GM23248 (cell line): ENCODE measurements around the gene FNDC11. TPM values are rescaled to one million over a fixed set of nuclear protein-coding genes. Genes with fewer than 3 reads are reported as not detected.

Source experiments
- DNase-seq: peaks from one replicate; pipeline ENCODE4 v3.0.0-alpha.2; 2015
- H2AFZ ChIP-seq: fragments of 200-600 bp; sonication (generic); 2 replicates; pipeline ENCODE4 v1.6.1; 2016; ENCODE audit warnings: antibody characterized with exemption
- H3F3A ChIP-seq: fragments of 200-600 bp; sonication (generic); 2 replicates; pipeline ENCODE4 v1.6.1; 2016; ENCODE audit warnings: mild to moderate bottlenecking, antibody characterized with exemption, mixed run types; ENCODE audit not compliant: insufficient read depth
- H3K27ac ChIP-seq: fragments of 200-600 bp; sonication (generic); 2 replicates; pipeline ENCODE4 v1.5.1; 2016; ENCODE audit warnings: mild to moderate bottlenecking
- H3K27me3 ChIP-seq: fragments of 200-600 bp; sonication (generic); replicated peaks from 2 replicates; pipeline ENCODE4 v1.6.1; 2016; ENCODE audit warnings: mild to moderate bottlenecking; ENCODE audit not compliant: insufficient read depth
- H3K36me3 ChIP-seq: fragments of 200-600 bp; sonication (generic); 2 replicates; pipeline ENCODE4 v1.6.1; 2016; ENCODE audit warnings: low read depth, mild to moderate bottlenecking
- H3K4me1 ChIP-seq: fragments of 200-600 bp; sonication (generic); 2 replicates; pipeline ENCODE4 v1.6.1; 2016; ENCODE audit warnings: mild to moderate bottlenecking; ENCODE audit not compliant: insufficient read depth
- H3K4me2 ChIP-seq: fragments of 200-600 bp; sonication (generic); one replicate; pipeline ENCODE4 v1.6.1; 2016; ENCODE audit warnings: mild to moderate bottlenecking; ENCODE audit not compliant: unreplicated experiment
- H3K4me3 ChIP-seq: fragments of 200-600 bp; sonication (generic); 2 replicates; pipeline ENCODE4 v1.5.1; 2016; ENCODE audit warnings: mild to moderate bottlenecking
- H3K79me2 ChIP-seq: fragments of 200-600 bp; sonication (generic); 2 replicates; pipeline ENCODE4 v1.6.1; 2016; ENCODE audit warnings: mild to moderate bottlenecking; ENCODE audit not compliant: insufficient read depth
- H3K9ac ChIP-seq: fragments of 200-600 bp; sonication (generic); 2 replicates; pipeline ENCODE4 v1.6.1; 2016; ENCODE audit warnings: mild to moderate bottlenecking
- H3K9me2 ChIP-seq: fragments of 200-600 bp; sonication (generic); 2 replicates; pipeline ENCODE4 v1.6.1; 2016; ENCODE audit warnings: mixed run types, mild to moderate bottlenecking, moderate library complexity; ENCODE audit not compliant: insufficient read depth
- H3K9me3 ChIP-seq: fragments of 200-600 bp; sonication (generic); one replicate; pipeline ENCODE4 v1.6.1; 2017; ENCODE audit warnings: low read depth
- H4K20me1 ChIP-seq: fragments of 200-600 bp; sonication (generic); 2 replicates; pipeline ENCODE4 v1.6.0; 2016; ENCODE audit not compliant: insufficient read depth
- EZH2 ChIP-seq: fragments of 200-600 bp; sonication (generic); IDR thresholded peaks from 2 replicates; pipeline ENCODE4 v1.6.1; 2018; ENCODE audit warnings: antibody characterized with exemption, mild to moderate bottlenecking; ENCODE audit not compliant: insufficient read depth, poor library complexity, severe bottlenecking
- EZH2phosphoT487 ChIP-seq: fragments of 200-600 bp; sonication (generic); IDR thresholded peaks from 2 replicates; pipeline ENCODE4 v1.6.1; 2018; ENCODE audit warnings: antibody characterized with exemption, moderate library complexity, mild to moderate bottlenecking, low read depth; ENCODE audit not compliant: insufficient read depth
- WGBS, 2 experiments: methylation state at CpG; one replicate each; pipeline ENCODE4 v1.1.6; 2015 to 2017; ENCODE audit warnings: low lambda C conversion rate in 2 of 2, low coverage in 1 of 2; ENCODE audit errors: missing lambda C conversion rate in 2 of 2; 5-methylcytosine and 5-hydroxymethylcytosine counted together
- in situ Hi-C: fragments of 300-500 bp; cut with MboI; formaldehyde crosslinking; loops from 2 replicates; pipeline ENCODE4 v1.15.0; 2020
- polyA plus RNA-seq: library from polyadenylated mRNA; unstranded; fragments of >200 nt; fragmentation: Nextera tagmentation; extraction: Ambion mirVana; gene quantifications from 2 replicates; pipeline ENCODE4 v1.2.1, GENCODE V29; 2016
- total RNA-seq: library from RNA; depleted of rRNA; stranded (reverse); fragments of >200 nt; shearing (Covaris generic); gene quantifications from 2 replicates; pipeline ENCODE4 v1.2.3, GENCODE V29; 2014

The FNDC11 gene
- total and polyA plus RNA-seq, 2 experiments from 2014 or later, result 0.15 to 0.65 TPM

- no peaks in the 10 kb centered on the region for H4K20me1 ChIP-seq
- H2AFZ ChIP-seq, result no peak overlapping the region
- H3K9ac ChIP-seq, result no peak overlapping the region
- H3K79me2 ChIP-seq, result no peaks in the 10 kb centered on the region
- H3K36me3 ChIP-seq, result no peaks in the 10 kb centered on the region
- H3F3A ChIP-seq, result no peaks in the 10 kb centered on the region
- no peak overlapping the region for H3K27ac ChIP-seq
- no peak for DNase-seq
- WGBS, 2 experiments, result 94 to 95% methylated on average over 48 to 52 of the region's 55 CpGs
- H3K27me3 ChIP-seq, result no peaks in the 10 kb centered on the region
- H3K4me3 ChIP-seq, result no peak overlapping the region
- in situ Hi-C loops, result no loop called here
- H3K4me2 ChIP-seq, result no peak overlapping the region
- H3K9me3 ChIP-seq, result no peaks in the 10 kb centered on the region
- TF ChIP-seq EZH2phosphoT487 (no peak), EZH2 (no peak)
- H3K4me1 ChIP-seq, result no peaks in the 10 kb centered on the region
- H3K9me2 ChIP-seq, result no peaks in the 10 kb centered on the region
Measured at GRCh38 chr20:63563225-63563935, 9.4 kb downstream of the FNDC11 start.

- Histone ChIP-seq H3K9me3 (no peaks in the 10 kb centered on the region), H3K36me3 (no peaks in the 10 kb centered on the region), H3K27ac (no peak overlapping the region), H3K4me2 (no peak overlapping the region), H3K79me2 (no peaks in the 10 kb centered on the region), H3K9me2 (no peaks in the 10 kb centered on the region), H2AFZ (no peak overlapping the region), H4K20me1 (no peaks in the 10 kb centered on the region), H3F3A (no peaks in the 10 kb centered on the region), H3K4me3 (no peak overlapping the region), H3K4me1 (no peaks in the 10 kb centered on the region), H3K9ac (no peak overlapping the region), H3K27me3 (no peaks in the 10 kb centered on the region)
- no peak for TF ChIP-seq EZH2phosphoT487
- TF ChIP-seq EZH2, result no peak
- in situ Hi-C loops, result no loop called here
- DNase-seq, result no peak
- WGBS, 2 experiments, result 92 to 95% methylated on average over 56 to 61 of the region's 62 CpGs
Measured at GRCh38 chr20:63564036-63564810, 10.3 kb downstream of the FNDC11 start.

DNA sequence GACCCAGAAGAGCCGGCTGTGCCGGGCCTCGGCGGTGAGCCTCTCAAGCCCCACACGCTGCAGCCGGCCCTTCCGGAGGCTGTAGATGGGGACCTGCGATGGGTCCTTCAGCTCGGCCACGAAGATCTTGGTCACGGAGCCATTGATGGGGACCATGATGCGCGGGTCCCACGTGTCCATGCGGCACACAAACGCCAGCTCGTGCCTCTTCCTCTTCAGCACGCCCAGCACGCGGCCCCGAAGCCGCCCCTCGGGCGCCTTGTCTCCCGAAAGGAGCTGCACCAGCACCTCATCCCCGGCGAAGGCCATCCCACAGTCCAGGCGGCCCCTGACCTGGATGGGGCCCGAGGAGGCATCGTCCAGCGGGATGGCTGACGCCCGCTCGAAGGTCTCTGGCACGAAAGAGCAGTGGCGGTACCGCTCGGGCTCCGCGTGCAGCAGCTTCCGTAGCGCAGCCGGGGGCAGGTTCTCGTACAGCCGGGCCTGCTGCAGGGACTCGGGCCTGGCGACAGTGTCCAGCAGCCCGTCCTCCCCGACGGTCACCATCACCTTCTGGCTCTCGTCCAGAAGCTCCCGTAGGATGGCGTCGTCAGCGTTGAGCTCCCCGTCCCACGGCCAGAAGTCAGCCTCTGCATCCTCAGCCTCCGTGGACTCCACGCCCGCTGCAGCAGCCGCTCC, 11.2 kb downstream of the FNDC11 start:
- Histone ChIP-seq H3K4me2 (no peak overlapping the region), H3K9me3 (no peaks in the 10 kb centered on the region), H3K4me3 (no peak overlapping the region), H3K4me1 (no peaks in the 10 kb centered on the region), H3K27me3 (no peaks in the 10 kb centered on the region), H3K9ac (no peak overlapping the region), H2AFZ (no peak overlapping the region), H3F3A (no peaks in the 10 kb centered on the region), H3K79me2 (no peaks in the 10 kb centered on the region), H3K27ac (no peak overlapping the region), H3K36me3 (no peaks in the 10 kb centered on the region), H3K9me2 (no peaks in the 10 kb centered on the region), H4K20me1 (no peaks in the 10 kb centered on the region)
- no peak for TF ChIP-seq EZH2
- TF ChIP-seq EZH2phosphoT487, result no peak
- no peak for DNase-seq
- WGBS, 2 experiments, result 93 to 95% methylated on average over 45 to 61 of the region's 61 CpGs
- in situ Hi-C loops, result no loop called here

- WGBS, 2 experiments, result 94% methylated on average over 42 of the region's 43 CpGs
Measured at GRCh38 chr20:63565699-63566335, 11.9 kb downstream of the FNDC11 start.

More at GRCh38 chr20:63565699-63566335, 11.9 kb downstream of the FNDC11 start:
- H3K4me3 ChIP-seq, result no peak overlapping the region
- H3K27ac ChIP-seq, result no peak overlapping the region
- H3F3A ChIP-seq, result no peaks in the 10 kb centered on the region
- no peak overlapping the region for H3K4me2 ChIP-seq
- no peak for DNase-seq
- no peaks in the 10 kb centered on the region for H3K27me3 ChIP-seq
- H3K79me2 ChIP-seq, result no peaks in the 10 kb centered on the region
- H2AFZ ChIP-seq, result no peak overlapping the region
- H3K9ac ChIP-seq, result no peak overlapping the region
- no peaks in the 10 kb centered on the region for H3K36me3 ChIP-seq
- no peaks in the 10 kb centered on the region for H4K20me1 ChIP-seq
- H3K9me3 ChIP-seq, result no peaks in the 10 kb centered on the region
- in situ Hi-C loops, result no loop called here
- H3K9me2 ChIP-seq, result no peaks in the 10 kb centered on the region
- H3K4me1 ChIP-seq, result no peaks in the 10 kb centered on the region
- no peak for TF ChIP-seq EZH2
- TF ChIP-seq EZH2phosphoT487, result no peak
